Large intestine (tissue), 3 donors: Measurements from ENCODE around the gene TMEM125. TPM values are rescaled to one million over a fixed set of nuclear protein-coding genes. Genes with fewer than 3 reads are reported as not detected.

Experiments
- DNase-seq, 2 donors: peaks; one replicate each; pipeline versions ENCODE4 v3.0.0 to v3.0.0-alpha.2; 2013
- H3K27ac ChIP-seq: one replicate; pipeline ENCODE4 v1.5.1; 2013; ENCODE audit warnings: low read length
- H3K27me3 ChIP-seq: 2 replicates; pipeline ENCODE4 v1.6.1; 2013; ENCODE audit warnings: low read length; ENCODE audit not compliant: control insufficient read depth, insufficient read depth
- H3K36me3 ChIP-seq: 2 replicates; pipeline ENCODE4 v1.6.1; 2013; ENCODE audit warnings: low read length; ENCODE audit not compliant: control insufficient read depth, insufficient read depth
- H3K4me1 ChIP-seq: one replicate; pipeline ENCODE4 v1.6.1; 2013; ENCODE audit warnings: low read length; ENCODE audit not compliant: control insufficient read depth, insufficient read depth
- H3K4me3 ChIP-seq: one replicate; pipeline ENCODE4 v1.5.1; 2013; ENCODE audit warnings: low read length
- H3K9me3 ChIP-seq: one replicate; pipeline ENCODE4 v1.6.1; 2013; ENCODE audit warnings: mild to moderate bottlenecking, low read depth, low read length, moderate library complexity; ENCODE audit not compliant: control insufficient read depth
- WGBS: methylation state at CpG from one replicate; pipeline ENCODE4 v1.1.5; 2013; ENCODE audit warnings: low lambda C conversion rate; ENCODE audit not compliant: insufficient coverage; 5-methylcytosine and 5-hydroxymethylcytosine counted together
- polyA plus RNA-seq: library from polyadenylated mRNA; unstranded; fragments of 120-200 nt; gene quantifications from one replicate; pipeline ENCODE4 v1.2.1, GENCODE V29; 2013

Gene TMEM125
- polyA plus RNA-seq, 1 donor = 29.7 TPM

- DNase-seq = no peak
- Histone ChIP-seq H3K4me3 (no peak overlapping the region), H3K27ac (no peak overlapping the region), H3K27me3 (no peaks in the 10 kb centered on the region), H3K9me3 (no peaks in the 10 kb centered on the region), H3K36me3 (no peaks in the 10 kb centered on the region), H3K4me1 (peaks cover 7% of the 10 kb centered on the region)
- no CpG with 5 or more reads among the region's 7 CpGs for WGBS
These were observed 24.3 kb downstream of the TMEM125 start for GRCh38 chr1:43293896-43294760.

GRCh38 chr1:43294761-43295160, 25.0 kb downstream of the TMEM125 start:
- H3K36me3 ChIP-seq = no peaks in the 10 kb centered on the region
- peaks cover 4% of the 10 kb centered on the region for H3K4me1 ChIP-seq
- no peaks in the 10 kb centered on the region for H3K27me3 ChIP-seq
- no peak overlapping the region for H3K27ac ChIP-seq
- H3K4me3 ChIP-seq = no peak overlapping the region
- DNase-seq = no peak
- H3K9me3 ChIP-seq = no peaks in the 10 kb centered on the region
- WGBS = no CpG with 5 or more reads among the region's 8 CpGs

GRCh38 chr1:43296207-43296606, 26.4 kb downstream of the TMEM125 start:
- no peak overlapping the region for H3K4me3 ChIP-seq
- H3K4me1 ChIP-seq = peaks cover 4% of the 10 kb centered on the region
- no peak for DNase-seq
- H3K9me3 ChIP-seq = no peaks in the 10 kb centered on the region
- no peaks in the 10 kb centered on the region for H3K27me3 ChIP-seq
- no CpG with 5 or more reads among the region's 1 CpG for WGBS
- no peaks in the 10 kb centered on the region for H3K36me3 ChIP-seq
- no peak overlapping the region for H3K27ac ChIP-seq

- Histone ChIP-seq H3K9me3 (no peaks in the 10 kb centered on the region), H3K4me1 (peaks cover 9% of the 10 kb centered on the region), H3K27ac (no peak overlapping the region), H3K4me3 (no peak overlapping the region), H3K36me3 (no peaks in the 10 kb centered on the region), H3K27me3 (no peaks in the 10 kb centered on the region)
- no CpG with 5 or more reads among the region's 1 CpG for WGBS
- no peak for DNase-seq
These were observed 28.3 kb downstream of the TMEM125 start for GRCh38 chr1:43298055-43298454.

- Histone ChIP-seq H3K9me3 (no peaks in the 10 kb centered on the region), H3K27me3 (no peaks in the 10 kb centered on the region), H3K36me3 (no peaks in the 10 kb centered on the region), H3K4me1 (peaks cover 18% of the 10 kb centered on the region), H3K4me3 (no peak overlapping the region), H3K27ac (no peak overlapping the region)
- no peak for DNase-seq
These were observed 29.3 kb downstream of the TMEM125 start for GRCh38 chr1:43299101-43299500.

GRCh38 chr1:43300378-43301094, 30.8 kb downstream of the TMEM125 start, which contains the start of gene TIE1:
Gene TIE1, plus strand, starts transcription at chr1:43300982. Its CDS starts 90 bp downstream, at chr1:43301072.
- DNase-seq = no peak
- Histone ChIP-seq H3K4me3 (no peak within 1 kb of the TSS), H3K27me3 (no peaks in the 10 kb centered on the region), H3K4me1 (peaks cover 15% of the 10 kb centered on the region), H3K9me3 (no peaks in the 10 kb centered on the region), H3K36me3 (no peaks in the 10 kb centered on the region), H3K27ac (no peak within 1 kb of the TSS)
- 67% methylated on average over 1 of the region's 10 CpGs for WGBS

GRCh38 chr1:43302201-43302600, 32.4 kb downstream of the TMEM125 start:
- peak overlapping the region; percentile 2 for H3K27ac ChIP-seq
- H3K4me1 ChIP-seq = peaks cover 15% of the 10 kb centered on the region
- DNase-seq = no peak
- no peaks in the 10 kb centered on the region for H3K27me3 ChIP-seq
- no peaks in the 10 kb centered on the region for H3K36me3 ChIP-seq
- H3K9me3 ChIP-seq = no peaks in the 10 kb centered on the region
- H3K4me3 ChIP-seq = no peak overlapping the region
- WGBS = no CpG with 5 or more reads among the region's 1 CpG

- Histone ChIP-seq H3K4me1 (peaks cover 15% of the 10 kb centered on the region), H3K36me3 (no peaks in the 10 kb centered on the region), H3K27ac (peak overlapping the region; percentile 30), H3K4me3 (no peak overlapping the region), H3K9me3 (no peaks in the 10 kb centered on the region), H3K27me3 (no peaks in the 10 kb centered on the region)
- peak; percentile 63 to 85 for DNase-seq
- WGBS = no CpG with 5 or more reads among the region's 7 CpGs
These were observed 33.1 kb downstream of the TMEM125 start for GRCh38 chr1:43302721-43303470.

- no peak overlapping the region for H3K4me3 ChIP-seq
- DNase-seq = no peak
- H3K9me3 ChIP-seq = no peaks in the 10 kb centered on the region
- H3K27ac ChIP-seq = peak overlapping the region; percentile 30
- H3K36me3 ChIP-seq = no peaks in the 10 kb centered on the region
- H3K27me3 ChIP-seq = no peaks in the 10 kb centered on the region
- 100% methylated on average over 1 of the region's 8 CpGs for WGBS
- H3K4me1 ChIP-seq = peaks cover 15% of the 10 kb centered on the region
These were observed 33.9 kb downstream of the TMEM125 start for GRCh38 chr1:43303471-43304313.
